ENCODE results near the gene SYNDIG1.

The SYNDIG1 gene

GRCh38 chr20:24699321-24700165 is 230.1 kb downstream of the SYNDIG1 start:
- DNase-seq = no peak

- DNase-seq = no peak
Observed at GRCh38 chr20:24700166-24700860, 230.9 kb downstream of the SYNDIG1 start.

- DNase-seq = no peak
Observed at GRCh38 chr20:24701027-24701426, 231.6 kb downstream of the SYNDIG1 start.

- no peak for DNase-seq
Observed at GRCh38 chr20:24701668-24702067, 232.2 kb downstream of the SYNDIG1 start.

GRCh38 chr20:24702501-24703283 is 233.3 kb downstream of the SYNDIG1 start:
- DNase-seq = no peak

GRCh38 chr20:24703284-24703610 is 233.8 kb downstream of the SYNDIG1 start:
- no peak for DNase-seq

GRCh38 chr20:24704899-24705298 is 235.5 kb downstream of the SYNDIG1 start:
- DNase-seq = no peak

GRCh38 chr20:24705486-24705885 is 236.1 kb downstream of the SYNDIG1 start:
- DNase-seq = no peak

GRCh38 chr20:24708411-24709295 is 239.2 kb downstream of the SYNDIG1 start:
- no peak for DNase-seq

All from activated CD4-positive, alpha-beta T cell treated with anti-CD3 and anti-CD28 coated beads for 48 hours (primary cell).